ENCODE results near the gene MOB3B. TPM values are rescaled to one million over a fixed set of nuclear protein-coding genes. Genes with fewer than 3 reads are reported as not detected.

Gene MOB3B
- total and polyA plus RNA-seq, 2 of the 13 experiments (the other 11 are each of a cell fraction or from before 2014, with no cell fraction given), result 0.03 to 0.09 TPM

DNA sequence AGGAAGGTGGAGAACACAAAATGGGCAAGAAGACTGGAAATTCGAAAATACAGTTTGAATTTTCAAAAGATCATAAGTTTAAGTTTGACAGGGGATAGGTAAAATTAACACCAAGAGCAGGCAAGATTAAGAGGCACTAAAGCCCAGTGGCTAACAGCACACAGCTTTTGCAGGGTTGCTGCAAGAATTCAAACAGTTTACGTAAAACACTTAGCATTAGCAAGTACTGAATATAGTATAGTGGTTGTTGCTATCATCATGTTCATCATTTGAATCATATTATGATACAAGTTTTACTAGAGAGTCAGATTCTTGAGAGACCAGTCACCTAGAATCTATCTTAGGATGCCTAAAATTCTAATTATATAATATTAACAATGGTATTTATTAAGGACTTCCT lies 66.8 kb downstream of the MOB3B start:
- Histone ChIP-seq H3K36me3 (replicated peaks in 1 of 2; ENCODE audit: control insufficient read depth in 1 of 2, insufficient read depth in 2 of 2, low read length in 2 of 2) (no peaks in the 10 kb centered on the region), H3K9ac (ENCODE audit: insufficient read depth, low read depth, low read length) (no peak overlapping the region), H3K27ac (ENCODE audit: extremely low read length, insufficient read depth, low read length) (no peak overlapping the region), H2AFZ (ENCODE audit: low read length) (no peak overlapping the region), H4K20me1 (ENCODE audit: insufficient read depth, low read length) (no peaks in the 10 kb centered on the region), H3K4me3 (replicated peaks in 1 of 3; ENCODE audit: insufficient read depth in 1 of 3, low read depth in 2 of 3, low read length in 3 of 3) (no peak overlapping the region), H3K9me3 (ENCODE audit: low read length) (no peaks in the 10 kb centered on the region), H3K4me1 (ENCODE audit: insufficient read depth, low read length) (no peaks in the 10 kb centered on the region), H3K79me2 (ENCODE audit: insufficient read depth, low read length) (no peaks in the 10 kb centered on the region), H3K27me3 (ENCODE audit: control insufficient read depth in 1 of 2, insufficient read depth in 2 of 2, low read length in 2 of 2) (0 out of 5 replicates have a peak, but pooled peaks cover 0 to 2% of the 10 kb centered on the region in 2 experiments), H3K4me2 (ENCODE audit: low read depth, low read length) (no peak overlapping the region)
- 45% methylated on average over 2 of the region's 2 CpGs for WGBS (ENCODE audit: low lambda C conversion rate)
- ATAC-seq, result no peak
- no peak for DNase-seq (ENCODE audit: low spot score)
- ChIA-PET CTCF (ENCODE audit: low intra/inter-chr PET ratio, low total read pairs) (no interaction called here), POLR2A (no interaction called here)
- BruUV-seq (replicated peaks), result no TSS peak
- in situ Hi-C loops (cut with HindIII; ENCODE audit: extremely low pct_ligation_motif_present, low pct_unique_long_range_greater_than_20kb) (no loop called here), intact Hi-C loops (cut with micrococcal nuclease; ENCODE audit: unreplicated experiment) (no loop called here)
- no peak for FAIRE-seq
- no peak for TF ChIP-seq TOPORS (CRISPR knock-in tag; IDR thresholded peaks at IDR 0.05)
- TF ChIP-seq ZNF468 (CRISPR knock-in tag; IDR thresholded peaks at IDR 0.05), result no peak
- no peak for TF ChIP-seq GATAD1 (CRISPR knock-in tag; IDR thresholded peaks at IDR 0.05)
- TF ChIP-seq ZNF777 (CRISPR knock-in tag; IDR thresholded peaks at IDR 0.05), result no peak
- TF ChIP-seq ZNF556 (CRISPR knock-in tag; IDR thresholded peaks at IDR 0.05; ENCODE audit: borderline replicate concordance), result no peak
- TF ChIP-seq, protein P1, sequence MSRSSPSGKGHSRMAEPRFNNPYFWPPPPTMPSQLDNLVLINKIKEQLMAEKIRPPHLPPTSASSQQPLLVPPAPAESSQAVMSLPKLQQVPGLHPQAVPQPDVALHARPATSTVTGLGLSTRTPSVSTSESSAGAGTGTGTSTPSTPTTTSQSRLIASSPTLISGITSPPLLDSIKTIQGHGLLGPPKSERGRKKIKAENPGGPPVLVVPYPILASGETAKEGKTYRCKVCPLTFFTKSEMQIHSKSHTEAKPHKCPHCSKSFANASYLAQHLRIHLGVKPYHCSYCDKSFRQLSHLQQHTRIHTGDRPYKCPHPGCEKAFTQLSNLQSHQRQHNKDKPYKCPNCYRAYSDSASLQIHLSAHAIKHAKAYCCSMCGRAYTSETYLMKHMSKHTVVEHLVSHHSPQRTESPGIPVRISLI (CRISPR knock-in tag; IDR thresholded peaks at IDR 0.05; ENCODE audit: borderline replicate concordance), result no peak
- TF ChIP-seq, protein P2, sequence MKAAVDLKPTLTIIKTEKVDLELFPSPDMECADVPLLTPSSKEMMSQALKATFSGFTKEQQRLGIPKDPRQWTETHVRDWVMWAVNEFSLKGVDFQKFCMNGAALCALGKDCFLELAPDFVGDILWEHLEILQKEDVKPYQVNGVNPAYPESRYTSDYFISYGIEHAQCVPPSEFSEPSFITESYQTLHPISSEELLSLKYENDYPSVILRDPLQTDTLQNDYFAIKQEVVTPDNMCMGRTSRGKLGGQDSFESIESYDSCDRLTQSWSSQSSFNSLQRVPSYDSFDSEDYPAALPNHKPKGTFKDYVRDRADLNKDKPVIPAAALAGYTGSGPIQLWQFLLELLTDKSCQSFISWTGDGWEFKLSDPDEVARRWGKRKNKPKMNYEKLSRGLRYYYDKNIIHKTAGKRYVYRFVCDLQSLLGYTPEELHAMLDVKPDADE (CRISPR knock-in tag; IDR thresholded peaks at IDR 0.05), result no peak
- TF ChIP-seq ARID2 (CRISPR knock-in tag; IDR thresholded peaks at IDR 0.05; ENCODE audit: borderline replicate concordance), result no peak
- no peak for TF ChIP-seq BHLHE40 (IDR thresholded peaks at IDR 0.05; ENCODE audit: low read length)
- TF ChIP-seq, protein P3, sequence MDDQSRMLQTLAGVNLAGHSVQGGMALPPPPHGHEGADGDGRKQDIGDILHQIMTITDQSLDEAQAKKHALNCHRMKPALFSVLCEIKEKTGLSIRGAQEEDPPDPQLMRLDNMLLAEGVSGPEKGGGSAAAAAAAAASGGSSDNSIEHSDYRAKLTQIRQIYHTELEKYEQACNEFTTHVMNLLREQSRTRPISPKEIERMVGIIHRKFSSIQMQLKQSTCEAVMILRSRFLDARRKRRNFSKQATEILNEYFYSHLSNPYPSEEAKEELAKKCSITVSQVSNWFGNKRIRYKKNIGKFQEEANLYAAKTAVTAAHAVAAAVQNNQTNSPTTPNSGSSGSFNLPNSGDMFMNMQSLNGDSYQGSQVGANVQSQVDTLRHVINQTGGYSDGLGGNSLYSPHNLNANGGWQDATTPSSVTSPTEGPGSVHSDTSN (CRISPR knock-in tag; IDR thresholded peaks at IDR 0.05; ENCODE audit: borderline replicate concordance), result no peak
- TF ChIP-seq, protein P4, sequence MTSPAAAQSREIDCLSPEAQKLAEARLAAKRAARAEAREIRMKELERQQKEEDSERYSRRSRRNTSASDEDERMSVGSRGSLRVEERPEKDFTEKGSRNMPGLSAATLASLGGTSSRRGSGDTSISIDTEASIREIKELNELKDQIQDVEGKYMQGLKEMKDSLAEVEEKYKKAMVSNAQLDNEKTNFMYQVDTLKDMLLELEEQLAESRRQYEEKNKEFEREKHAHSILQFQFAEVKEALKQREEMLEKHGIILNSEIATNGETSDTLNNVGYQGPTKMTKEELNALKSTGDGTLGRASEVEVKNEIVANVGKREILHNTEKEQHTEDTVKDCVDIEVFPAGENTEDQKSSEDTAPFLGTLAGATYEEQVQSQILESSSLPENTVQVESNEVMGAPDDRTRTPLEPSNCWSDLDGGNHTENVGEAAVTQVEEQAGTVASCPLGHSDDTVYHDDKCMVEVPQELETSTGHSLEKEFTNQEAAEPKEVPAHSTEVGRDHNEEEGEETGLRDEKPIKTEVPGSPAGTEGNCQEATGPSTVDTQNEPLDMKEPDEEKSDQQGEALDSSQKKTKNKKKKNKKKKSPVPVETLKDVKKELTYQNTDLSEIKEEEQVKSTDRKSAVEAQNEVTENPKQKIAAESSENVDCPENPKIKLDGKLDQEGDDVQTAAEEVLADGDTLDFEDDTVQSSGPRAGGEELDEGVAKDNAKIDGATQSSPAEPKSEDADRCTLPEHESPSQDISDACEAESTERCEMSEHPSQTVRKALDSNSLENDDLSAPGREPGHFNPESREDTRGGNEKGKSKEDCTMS (CRISPR knock-in tag; conservative IDR thresholded peaks at IDR 0.05), result no peak
- TF ChIP-seq, protein P5, sequence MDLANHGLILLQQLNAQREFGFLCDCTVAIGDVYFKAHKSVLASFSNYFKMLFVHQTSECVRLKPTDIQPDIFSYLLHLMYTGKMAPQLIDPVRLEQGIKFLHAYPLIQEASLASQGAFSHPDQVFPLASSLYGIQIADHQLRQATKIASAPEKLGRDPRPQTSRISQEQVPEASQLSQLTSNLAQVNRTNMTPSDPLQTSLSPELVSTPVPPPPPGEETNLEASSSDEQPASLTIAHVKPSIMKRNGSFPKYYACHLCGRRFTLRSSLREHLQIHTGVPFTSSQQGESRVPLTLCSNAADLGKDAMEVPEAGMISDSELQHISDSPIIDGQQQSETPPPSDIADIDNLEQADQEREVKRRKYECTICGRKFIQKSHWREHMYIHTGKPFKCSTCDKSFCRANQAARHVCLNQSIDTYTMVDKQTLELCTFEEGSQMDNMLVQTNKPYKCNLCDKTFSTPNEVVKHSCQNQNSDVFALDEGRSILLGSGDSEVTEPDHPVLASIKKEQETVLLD (CRISPR knock-in tag; IDR thresholded peaks at IDR 0.05; ENCODE audit: low read depth), result no peak
- TF ChIP-seq SOX6 (IDR thresholded peaks at IDR 0.05), result no peak
- no peak for TF ChIP-seq SOX6 (CRISPR knock-in tag; IDR thresholded peaks at IDR 0.05)
- TF ChIP-seq, protein P6, sequence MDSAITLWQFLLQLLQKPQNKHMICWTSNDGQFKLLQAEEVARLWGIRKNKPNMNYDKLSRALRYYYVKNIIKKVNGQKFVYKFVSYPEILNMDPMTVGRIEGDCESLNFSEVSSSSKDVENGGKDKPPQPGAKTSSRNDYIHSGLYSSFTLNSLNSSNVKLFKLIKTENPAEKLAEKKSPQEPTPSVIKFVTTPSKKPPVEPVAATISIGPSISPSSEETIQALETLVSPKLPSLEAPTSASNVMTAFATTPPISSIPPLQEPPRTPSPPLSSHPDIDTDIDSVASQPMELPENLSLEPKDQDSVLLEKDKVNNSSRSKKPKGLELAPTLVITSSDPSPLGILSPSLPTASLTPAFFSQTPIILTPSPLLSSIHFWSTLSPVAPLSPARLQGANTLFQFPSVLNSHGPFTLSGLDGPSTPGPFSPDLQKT (CRISPR knock-in tag; IDR thresholded peaks at IDR 0.05; ENCODE audit: borderline replicate concordance), result no peak
- no peak for TF ChIP-seq GATAD2A (CRISPR knock-in tag; IDR thresholded peaks at IDR 0.05)

Data from HepG2 (cell line).